ENCODE measurements around the gene VWC2L.

Gene VWC2L

GRCh38 chr2:214536625-214537024 is 125.8 kb downstream of the VWC2L start:
- no peak for DNase-seq (ENCODE audit: low read depth in 4 of 4, low spot score in 1 of 4)

DNA sequence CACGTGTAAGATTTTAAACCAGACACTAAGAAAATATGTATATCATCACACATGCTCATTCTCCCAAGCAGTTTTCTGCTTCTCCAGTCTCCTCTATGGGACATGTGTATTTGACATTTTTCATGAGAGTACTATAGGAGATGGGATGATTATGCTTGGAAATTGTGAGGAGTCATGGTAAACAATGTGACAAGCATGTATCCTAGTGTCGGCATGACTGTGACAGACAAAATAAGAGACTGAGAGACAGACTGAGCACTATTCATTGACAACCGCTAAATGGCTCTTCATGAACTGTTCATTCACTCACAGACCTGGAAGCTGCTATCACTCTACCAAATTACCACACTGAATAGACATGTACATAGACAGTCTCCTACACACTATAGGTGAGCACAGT is 127.1 kb downstream of the VWC2L start:
- no peak for DNase-seq (ENCODE audit: low read depth in 4 of 4, low spot score in 1 of 4)

DNA sequence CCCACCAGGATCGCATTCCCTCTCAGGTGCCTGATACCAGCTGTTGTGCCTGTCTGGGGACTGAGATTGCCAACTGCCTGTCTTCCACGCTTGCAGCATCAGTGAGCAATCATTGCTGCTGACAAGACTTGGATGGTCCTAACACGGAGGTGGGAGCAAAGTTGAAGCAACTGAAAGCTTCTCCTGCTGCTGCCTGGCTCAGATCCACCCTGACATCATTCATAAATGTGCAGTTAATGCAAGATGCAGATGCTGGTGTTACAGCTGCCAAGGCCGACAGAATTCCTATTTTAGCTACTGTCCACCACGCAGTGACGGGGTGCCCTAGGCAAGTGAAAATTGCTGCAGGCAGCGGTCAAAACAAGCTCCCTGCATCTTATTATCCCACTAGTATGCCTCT is 131.4 kb downstream of the VWC2L start:
- DNase-seq (ENCODE audit: low read depth in 4 of 4, low spot score in 1 of 4) = no peak

DNA sequence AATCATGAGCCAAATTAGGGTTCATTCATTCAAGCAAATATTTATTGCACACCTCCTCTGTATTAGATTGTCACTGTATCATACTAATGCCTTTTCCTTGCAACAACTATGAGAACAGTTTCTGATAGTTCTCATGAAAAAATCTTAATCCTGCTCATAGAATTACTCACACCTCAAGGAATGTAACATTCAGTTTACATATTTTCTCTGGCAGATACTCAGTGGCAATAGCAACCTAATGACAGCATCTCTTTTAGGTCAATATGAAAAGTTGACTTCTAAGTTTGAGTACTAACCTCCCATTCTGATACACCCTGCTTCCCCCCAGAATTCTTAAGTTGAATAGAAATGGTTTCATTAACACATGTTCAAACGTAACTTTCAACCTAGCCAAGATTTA is 132.0 kb downstream of the VWC2L start:
- no peak for DNase-seq (ENCODE audit: low read depth in 4 of 4, low spot score in 1 of 4)

DNA sequence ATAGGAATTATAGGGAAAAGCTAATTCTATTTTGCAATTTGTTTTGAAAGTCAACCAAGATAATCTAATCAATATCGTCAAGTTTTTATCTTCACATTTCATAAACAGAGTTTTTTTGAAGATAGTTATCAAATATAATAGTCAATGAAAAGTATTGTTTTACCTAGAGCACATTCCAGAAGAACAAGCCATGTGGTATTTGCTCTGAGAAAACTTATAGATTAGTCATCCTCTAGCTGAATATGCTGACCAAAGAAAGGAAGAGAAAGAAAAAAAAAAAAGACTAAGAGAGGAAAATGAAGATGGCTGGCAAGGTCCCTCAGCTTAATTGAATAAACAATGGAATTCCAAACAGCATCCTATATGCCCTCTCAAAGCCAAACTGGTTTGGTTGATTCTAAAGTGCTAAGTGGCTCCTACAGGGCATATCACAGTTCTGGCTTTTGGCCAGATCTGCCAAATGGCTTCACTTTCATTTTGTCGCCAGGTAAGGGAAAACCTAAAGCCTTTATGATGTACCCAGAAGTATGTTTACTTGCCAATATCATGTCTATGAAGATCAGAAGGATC is 132.6 kb downstream of the VWC2L start:
- no peak for DNase-seq (ENCODE audit: low read depth in 4 of 4, low spot score in 1 of 4)

DNA sequence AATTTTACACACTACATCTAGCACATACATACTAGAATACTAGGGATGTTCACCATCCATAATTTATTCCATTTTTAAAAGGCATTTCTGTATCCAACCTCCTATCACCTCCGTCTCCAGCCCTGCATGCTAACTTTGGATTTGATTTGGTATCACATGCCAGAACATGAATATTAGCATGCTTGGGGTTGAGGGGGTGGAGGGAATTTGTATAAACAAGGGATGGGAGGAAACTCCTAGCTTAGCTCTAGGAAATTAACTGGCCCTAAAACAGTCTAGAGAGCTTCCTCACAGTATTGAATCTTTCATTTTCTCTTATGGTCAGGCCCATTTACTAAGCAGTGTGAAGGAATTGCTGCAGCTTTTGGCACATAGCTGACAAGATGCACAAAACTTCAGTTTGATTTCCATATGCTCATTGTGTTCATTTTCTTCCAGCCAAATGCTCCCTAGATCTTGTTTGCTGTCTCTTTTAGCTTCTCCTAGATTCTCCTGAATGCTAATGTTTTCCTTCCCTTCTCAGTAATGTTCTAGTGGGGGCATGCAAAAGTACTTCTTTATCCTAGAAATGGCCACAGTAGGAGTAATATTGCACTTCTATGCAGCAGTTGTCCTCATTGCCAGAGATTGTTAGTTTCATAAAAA is 135.2 kb downstream of the VWC2L start:
- DNase-seq (ENCODE audit: low read depth in 4 of 4, low spot score in 1 of 4) = no peak

GRCh38 chr2:214547931-214548330 is 137.1 kb downstream of the VWC2L start:
- DNase-seq (ENCODE audit: low read depth in 4 of 4, low spot score in 1 of 4) = no peak

DNA sequence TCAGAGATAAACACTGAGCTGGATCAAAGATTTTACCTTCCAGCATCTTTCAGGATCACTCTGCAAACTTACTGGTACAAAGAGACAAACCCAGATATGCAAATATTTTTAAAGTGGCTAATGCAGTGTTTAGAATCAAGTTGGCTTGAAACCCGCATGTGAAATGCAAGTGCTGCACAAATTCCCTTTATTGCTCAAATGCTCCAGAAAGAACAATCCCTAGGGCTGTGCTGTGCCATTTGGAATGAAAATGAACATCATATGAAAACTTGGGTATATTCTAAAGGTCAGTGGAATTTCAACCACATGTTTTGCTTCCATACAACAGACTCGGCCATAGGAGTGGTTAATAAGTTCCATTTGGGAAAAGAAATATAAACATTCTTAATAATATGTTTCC is 139.1 kb downstream of the VWC2L start:
- DNase-seq (ENCODE audit: low read depth in 4 of 4, low spot score in 1 of 4) = no peak

GRCh38 chr2:214550786-214551185 is 139.9 kb downstream of the VWC2L start:
- DNase-seq (ENCODE audit: low read depth in 4 of 4, low spot score in 1 of 4) = no peak

GRCh38 chr2:214557884-214558283 is 147.0 kb downstream of the VWC2L start:
- no peak for DNase-seq (ENCODE audit: low read depth in 4 of 4, low spot score in 1 of 4)

- DNase-seq (ENCODE audit: low read depth in 4 of 4, low spot score in 1 of 4) = no peak
Measured at GRCh38 chr2:214558341-214558740, 147.5 kb downstream of the VWC2L start.

DNA sequence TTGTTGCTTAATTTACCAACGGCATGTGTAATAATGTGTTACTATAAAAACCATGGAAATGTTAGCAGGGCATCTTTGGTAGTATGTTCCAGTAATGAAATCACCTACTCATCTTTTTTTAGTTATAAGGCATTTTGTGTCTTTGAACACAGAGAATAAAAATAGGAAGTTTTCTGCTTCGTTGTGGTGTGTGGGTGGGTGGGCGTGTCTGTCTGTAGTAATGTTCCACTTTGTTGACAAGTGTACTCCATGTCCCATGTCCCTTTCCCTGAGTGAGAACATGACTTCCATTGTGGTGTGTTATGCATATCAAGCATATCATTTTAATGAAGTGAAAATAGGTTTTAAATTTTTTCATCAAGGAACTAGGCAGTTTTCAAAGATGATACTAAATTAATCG is 149.3 kb downstream of the VWC2L start:
- no peak for DNase-seq (ENCODE audit: low read depth in 4 of 4, low spot score in 1 of 4)

DNA sequence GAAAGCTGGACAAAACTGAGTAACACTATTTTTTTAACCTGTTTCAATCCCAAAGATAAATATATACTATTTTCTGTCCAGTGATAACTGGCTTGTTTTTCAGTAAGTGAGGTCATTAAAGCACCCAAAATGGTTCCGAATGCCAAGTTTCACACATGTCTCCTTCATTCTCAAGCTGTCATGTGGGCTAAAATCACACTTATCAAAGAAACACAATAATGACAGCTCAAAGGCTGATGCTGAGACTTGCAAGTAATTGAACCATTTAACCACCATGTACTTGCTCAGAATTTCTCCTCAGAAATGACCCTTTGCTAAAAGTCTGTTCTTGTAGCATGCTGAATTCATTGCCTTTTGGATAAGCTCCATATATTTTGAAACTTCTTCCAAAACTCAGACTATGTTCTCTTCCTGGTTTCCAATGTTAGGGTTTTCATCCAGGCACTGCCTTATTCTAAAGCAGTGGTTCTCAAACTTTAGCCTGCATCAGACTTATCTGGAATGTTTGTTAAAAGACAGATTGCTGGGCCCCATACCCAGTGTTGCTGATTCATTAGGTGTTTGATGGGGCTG is 149.8 kb downstream of the VWC2L start:
- no peak for DNase-seq (ENCODE audit: low read depth in 4 of 4, low spot score in 1 of 4)

DNA sequence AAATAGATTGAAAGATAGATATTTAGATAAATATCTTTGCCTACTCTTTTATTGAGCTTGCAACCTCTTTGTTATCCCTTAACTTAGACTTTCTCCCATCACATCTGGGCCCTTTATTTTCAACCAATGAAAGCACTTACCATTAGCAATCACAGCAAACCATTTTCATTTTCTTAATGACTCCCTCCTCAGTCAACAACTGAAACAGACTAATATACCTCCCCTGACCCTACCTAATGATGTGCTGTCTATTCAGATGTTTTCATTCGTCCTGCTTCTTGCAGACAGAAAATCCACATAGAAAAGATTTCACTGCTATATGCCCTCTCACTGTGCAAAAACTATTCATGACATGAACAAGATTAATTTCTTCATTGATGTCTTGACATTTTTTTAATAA is 154.4 kb downstream of the VWC2L start:
- DNase-seq (ENCODE audit: low read depth in 4 of 4, low spot score in 1 of 4) = no peak

DNA sequence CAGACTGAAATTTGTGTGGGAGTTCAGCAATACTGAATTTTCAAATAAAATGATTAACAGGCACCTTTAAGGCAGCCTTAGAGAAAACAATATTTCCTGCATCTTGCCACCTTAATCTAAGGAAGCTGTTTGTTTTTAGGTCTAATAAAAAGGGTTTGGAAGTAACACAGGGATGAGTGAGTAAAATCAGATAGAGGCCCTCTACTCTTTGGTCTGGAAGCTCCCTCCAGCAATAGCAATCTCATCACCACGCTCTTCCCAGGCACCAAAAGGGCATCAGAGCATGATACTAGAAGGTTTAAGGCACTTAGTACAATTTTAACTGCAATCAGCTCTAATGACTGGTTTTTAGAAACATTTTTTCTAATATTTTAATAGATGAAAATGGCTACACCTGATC is 155.6 kb downstream of the VWC2L start:
- no peak for DNase-seq (ENCODE audit: low read depth in 4 of 4, low spot score in 1 of 4)

- DNase-seq (ENCODE audit: low read depth in 4 of 4, low spot score in 1 of 4) = no peak
Measured at GRCh38 chr2:214569419-214570035, 158.7 kb downstream of the VWC2L start.

- DNase-seq (ENCODE audit: low read depth in 4 of 4, low spot score in 1 of 4) = no peak
Measured at GRCh38 chr2:214574084-214574781, 163.4 kb downstream of the VWC2L start.

DNA sequence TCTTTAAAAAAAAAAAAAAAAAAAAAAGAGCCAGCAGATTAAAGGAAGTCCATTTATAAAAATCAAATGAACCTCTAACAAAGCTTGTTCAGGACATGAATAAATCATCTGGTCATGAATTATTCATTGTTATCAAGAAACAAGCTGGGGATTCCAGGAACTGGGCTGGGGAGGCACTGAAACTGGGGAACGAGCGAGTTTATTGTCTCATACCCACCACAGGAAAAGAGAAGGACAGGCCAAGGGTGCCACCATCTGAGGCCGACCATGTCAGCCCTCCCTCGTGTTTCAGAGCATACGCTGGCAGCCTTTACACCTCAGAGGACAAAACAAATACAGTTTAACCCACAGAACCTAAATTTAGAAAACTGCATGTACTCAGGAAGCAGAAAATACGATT is 164.2 kb downstream of the VWC2L start:
- DNase-seq (ENCODE audit: low read depth in 4 of 4, low spot score in 1 of 4) = no peak

DNA sequence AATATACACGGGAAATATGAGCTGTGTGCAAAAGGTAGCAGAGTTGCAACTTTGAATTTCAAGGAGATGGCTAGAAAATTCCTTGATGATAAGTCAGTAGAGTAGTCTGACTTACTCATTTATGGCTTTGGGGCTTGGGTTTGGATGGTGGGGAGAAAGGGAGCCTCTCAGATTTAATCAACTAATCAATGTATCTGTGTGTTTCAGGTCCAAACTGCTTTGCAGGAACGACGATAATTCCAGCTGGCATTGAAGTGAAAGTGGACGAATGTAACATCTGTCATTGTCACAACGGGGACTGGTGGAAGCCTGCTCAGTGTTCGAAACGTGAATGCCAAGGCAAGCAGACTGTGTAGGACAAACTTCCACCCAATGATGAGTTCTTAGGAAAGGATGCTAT is 164.6 kb downstream of the VWC2L start:
- DNase-seq (ENCODE audit: low read depth in 4 of 4, low spot score in 1 of 4) = no peak

GRCh38 chr2:214577769-214578168 is 166.9 kb downstream of the VWC2L start:
- no peak for DNase-seq (ENCODE audit: low read depth in 4 of 4, low spot score in 1 of 4)

DNA sequence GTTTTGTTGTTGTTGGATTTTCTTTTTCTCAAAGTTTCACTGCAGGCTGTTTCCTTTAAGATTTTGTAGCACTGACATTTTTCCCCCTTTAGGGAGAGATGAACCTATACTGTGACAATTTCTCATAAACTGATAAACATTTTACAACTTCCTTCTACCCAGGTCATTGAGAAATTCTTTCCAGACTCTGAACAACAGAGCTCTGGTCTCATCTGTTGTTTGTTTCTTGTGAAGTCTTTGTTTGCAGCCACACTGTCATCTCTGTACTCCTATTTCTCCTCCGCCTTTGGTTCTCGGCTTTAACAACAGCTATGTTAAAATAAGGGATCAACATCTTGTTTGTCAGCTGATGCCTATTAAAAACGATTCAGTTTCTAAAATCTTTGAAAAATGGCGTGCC is 167.6 kb downstream of the VWC2L start:
- no peak for DNase-seq (ENCODE audit: low read depth in 4 of 4, low spot score in 1 of 4)

DNA sequence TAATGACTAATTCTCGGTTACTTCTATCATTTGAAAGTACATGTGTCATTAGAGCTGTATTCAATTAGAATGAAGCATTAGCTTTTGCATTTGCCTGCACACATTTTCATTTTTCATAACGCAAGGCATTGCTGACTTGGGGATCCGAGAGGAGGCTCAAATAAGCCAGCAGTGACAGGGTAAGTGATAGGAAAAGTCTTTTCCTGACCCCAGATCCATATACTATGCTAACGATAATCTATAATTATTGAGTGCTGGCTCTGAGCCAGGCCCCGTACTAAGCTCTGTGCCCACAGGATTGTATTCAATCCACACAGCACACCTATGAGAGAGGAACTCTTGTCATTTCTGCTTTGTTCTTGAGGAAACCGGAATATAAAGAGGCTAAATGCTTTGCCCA is 168.2 kb downstream of the VWC2L start:
- DNase-seq (ENCODE audit: low read depth in 4 of 4, low spot score in 1 of 4) = no peak

Data from stimulated activated CD4-positive, alpha-beta T cell treated with anti-CD3 and anti-CD28 coated beads, Interleukin-1b, Interleukin-23, amount 100 ng/mL, for 24 hours (primary cell).